ENCODE results near the gene SLC36A4. TPM values are rescaled to one million over a fixed set of nuclear protein-coding genes. Genes with fewer than 3 reads are reported as not detected.

Gene SLC36A4
- total and polyA plus RNA-seq, 2 of the 13 experiments (the other 11 are each of a cell fraction or from before 2014, with no cell fraction given): 7.3 to 9.5 TPM

- TF ChIP-seq DPF2 (CRISPR knock-in tag; IDR thresholded peaks at IDR 0.05; ENCODE audit: borderline replicate concordance, low read depth) (no peak), MEF2D (CRISPR knock-in tag; IDR thresholded peaks at IDR 0.05) (peak; percentile 42; the same call in 1 of the 2 replicates), LRRFIP1 (CRISPR knock-in tag; conservative IDR thresholded peaks at IDR 0.05) (no peak), ZNF703 (CRISPR knock-in tag; IDR thresholded peaks at IDR 0.05; ENCODE audit: borderline replicate concordance) (peak; percentile 74; the same call in 1 of the 2 replicates), ZFP41 (CRISPR knock-in tag; IDR thresholded peaks at IDR 0.05; ENCODE audit: borderline replicate concordance) (no peak), ELF3 (CRISPR knock-in tag; IDR thresholded peaks at IDR 0.05) (no peak; the same call in 1 of the 2 replicates), ESRRA (CRISPR knock-in tag; IDR thresholded peaks at IDR 0.05; ENCODE audit: low read depth) (0 out of 2 replicates have a peak, but pooled peaks have one; percentile 17), ZNF577 (CRISPR knock-in tag; IDR thresholded peaks at IDR 0.05; ENCODE audit: borderline replicate concordance, low read depth) (no peak), PLSCR1 (CRISPR knock-in tag; IDR thresholded peaks at IDR 0.05; ENCODE audit: borderline replicate concordance) (no peak), NFIC (IDR thresholded peaks at IDR 0.05; ENCODE audit: low read length) (no peak), DZIP1 (CRISPR knock-in tag; IDR thresholded peaks at IDR 0.05) (peak; percentile 96), ZNF572 (CRISPR knock-in tag; IDR thresholded peaks at IDR 0.05) (no peak), FOXC1 (CRISPR knock-in tag; IDR thresholded peaks at IDR 0.05; ENCODE audit: borderline replicate concordance) (peak; percentile 78), ZFP36L1 (CRISPR knock-in tag; IDR thresholded peaks at IDR 0.05) (no peak), MXD4 (CRISPR knock-in tag; IDR thresholded peaks at IDR 0.05) (peak; percentile 62; the same call in 1 of the 2 replicates), ZNF883 (CRISPR knock-in tag; IDR thresholded peaks at IDR 0.05; ENCODE audit: not compliant biosample characterization) (peak; percentile 98), ARNT (IDR thresholded peaks at IDR 0.05) (no peak), NCOA2 (CRISPR knock-in tag; IDR thresholded peaks at IDR 0.05) (peak; percentile 36; the same call in 1 of the 2 replicates), ZSCAN9 (CRISPR knock-in tag; IDR thresholded peaks at IDR 0.05; ENCODE audit: borderline replicate concordance) (0 out of 2 replicates have a peak, but pooled peaks have one; percentile 26), NFKB2 (CRISPR knock-in tag; IDR thresholded peaks at IDR 0.05; ENCODE audit: borderline replicate concordance) (peak; percentile 89; the same call in 1 of the 2 replicates), MBNL3 (CRISPR knock-in tag; conservative IDR thresholded peaks at IDR 0.05) (no peak), KDM5B (CRISPR knock-in tag; IDR thresholded peaks at IDR 0.05; ENCODE audit: borderline replicate concordance) (peak; percentile 94; the same call in 1 of the 2 replicates), ZBTB20 (CRISPR knock-in tag; IDR thresholded peaks at IDR 0.05; ENCODE audit: borderline replicate concordance, low read depth) (0 out of 2 replicates have a peak, but pooled peaks have one; percentile 10), ZNF484 (CRISPR knock-in tag; IDR thresholded peaks at IDR 0.05; ENCODE audit: borderline replicate concordance, low read depth) (no peak)
Observed at GRCh38 chr11:93197380-93198214, at the start of gene SLC36A4 (continued).

All from HepG2 (cell line).